ENCODE data around the gene ZFHX3.

Gene ZFHX3

DNA sequence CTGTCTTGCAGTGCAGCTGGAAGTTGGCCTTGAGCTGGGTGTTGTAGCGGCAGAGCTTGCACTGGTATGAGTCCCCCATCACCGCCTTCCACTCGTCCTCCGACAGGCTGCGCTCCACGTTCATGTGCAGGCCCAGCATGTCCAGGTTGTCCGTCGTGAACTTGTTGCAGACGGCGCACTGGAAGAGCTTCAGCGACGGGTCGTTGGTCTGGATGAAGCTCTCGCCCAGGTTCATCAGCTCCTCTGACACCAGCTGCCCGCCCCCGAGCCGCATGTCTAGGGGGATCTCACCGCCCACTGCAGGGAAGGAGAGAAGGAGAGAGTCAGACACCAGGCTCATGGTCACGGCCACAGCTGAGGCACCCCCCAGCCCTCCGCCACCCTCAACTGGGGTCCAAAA, 97.3 kb downstream of the ZFHX3 start:
- DNase-seq (ENCODE audit: low spot score), result no peak

GRCh38 chr16:72948238-72948829, 99.6 kb downstream of the ZFHX3 start:
- no peak for DNase-seq (ENCODE audit: low spot score)

DNA sequence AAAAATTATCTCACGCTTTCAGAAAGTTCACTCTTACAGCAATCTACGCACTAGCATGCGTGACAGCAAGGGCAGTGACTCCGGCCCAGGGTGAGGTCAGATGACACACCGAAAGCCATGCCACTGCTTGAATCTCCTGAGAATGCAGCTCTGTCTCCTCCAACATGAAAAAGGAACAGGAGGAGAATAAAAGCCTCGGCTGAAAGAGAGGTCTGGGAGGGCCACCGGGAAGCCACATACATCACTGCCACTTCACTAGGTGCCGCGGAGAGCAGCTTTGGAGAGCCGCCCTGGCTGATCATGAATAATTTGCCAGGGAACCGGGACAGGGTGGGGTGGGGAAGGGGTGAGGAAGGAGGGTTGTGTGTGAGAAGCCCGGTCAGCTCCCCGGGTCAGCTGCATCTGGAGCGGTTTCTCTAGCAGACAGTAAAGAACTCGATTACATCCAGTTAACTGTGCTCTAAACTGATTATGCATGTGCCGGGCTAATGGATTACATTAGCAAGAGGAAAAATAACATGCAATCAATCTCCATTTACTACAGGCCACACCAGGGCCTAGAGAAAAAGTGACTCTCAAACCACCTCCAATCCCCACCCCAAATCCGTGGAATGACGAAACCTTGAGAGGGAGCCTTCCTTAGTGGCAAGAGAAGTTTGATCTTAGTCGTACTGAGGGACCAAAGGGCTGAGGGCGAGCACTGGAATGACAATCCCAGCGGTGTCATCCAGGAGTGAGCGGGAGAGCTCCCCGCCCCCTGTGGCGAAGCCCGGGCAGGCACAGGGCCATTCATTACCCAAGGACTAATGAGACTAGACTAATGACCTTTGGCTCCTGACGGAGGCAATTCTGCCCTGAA, 100.3 kb downstream of the ZFHX3 start:
- DNase-seq (ENCODE audit: low spot score), result no peak

DNA sequence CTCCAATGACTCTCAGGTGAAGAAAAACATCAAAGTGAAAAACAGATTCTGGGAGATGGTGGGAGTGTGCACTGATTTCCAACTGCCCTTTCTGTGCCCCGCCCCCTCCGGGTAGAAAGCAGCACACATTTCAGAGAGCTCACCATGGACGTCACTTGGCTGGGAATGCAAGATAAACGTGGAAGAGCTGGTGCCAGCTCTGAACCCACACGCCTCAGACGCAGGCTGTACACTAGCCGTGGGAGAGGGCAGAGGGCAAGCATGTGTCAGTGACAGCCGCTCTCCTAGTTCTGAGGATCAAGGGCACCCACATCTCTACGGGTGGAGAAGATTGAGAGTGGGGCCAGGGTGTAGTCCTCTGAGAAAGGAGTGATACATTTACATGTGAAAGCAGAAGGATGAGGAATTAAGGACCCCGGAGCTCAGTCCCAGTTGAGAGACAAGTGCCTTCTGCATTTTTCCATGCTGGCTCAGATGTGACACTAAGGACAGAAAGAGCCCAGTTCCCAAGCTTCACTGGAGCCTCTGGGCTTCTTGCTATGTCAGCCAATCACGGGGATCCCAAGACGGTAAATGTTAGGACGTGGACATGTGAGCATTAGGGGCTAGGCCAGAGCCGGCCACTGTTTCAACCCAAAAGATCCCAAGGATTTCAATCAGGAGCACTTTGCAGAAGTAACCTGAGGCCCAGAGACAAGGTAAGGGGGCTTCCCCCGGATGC, 101.3 kb downstream of the ZFHX3 start:
- no peak for DNase-seq (ENCODE audit: low spot score)

- no peak for DNase-seq (ENCODE audit: low spot score)
Measured at GRCh38 chr16:72946063-72946462, 101.9 kb downstream of the ZFHX3 start.

- no peak for DNase-seq (ENCODE audit: low spot score)
Measured at GRCh38 chr16:72945611-72946010, 102.3 kb downstream of the ZFHX3 start.

GRCh38 chr16:72944757-72945485, 103.0 kb downstream of the ZFHX3 start:
- DNase-seq (ENCODE audit: low spot score), result no peak

GRCh38 chr16:72942021-72942420, 105.9 kb downstream of the ZFHX3 start:
- DNase-seq (ENCODE audit: low spot score), result no peak

DNA sequence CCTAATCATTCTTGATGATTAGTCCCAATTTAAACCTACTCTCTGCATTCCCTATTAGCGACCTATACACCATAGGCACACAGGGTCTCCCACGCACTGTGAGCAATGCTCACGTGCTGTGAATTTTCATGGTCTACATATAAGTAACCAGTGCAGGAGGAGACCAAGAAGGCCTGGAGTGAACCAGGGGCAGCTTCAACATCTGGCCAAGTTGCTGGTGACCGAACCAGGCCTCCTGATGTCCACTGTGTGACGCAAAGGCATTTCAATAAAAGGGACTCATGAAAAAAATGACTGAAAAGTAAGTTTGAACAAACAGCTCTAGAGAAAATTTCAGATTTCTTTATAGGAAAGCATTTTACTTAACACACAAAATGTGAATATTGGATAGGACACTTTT, 107.0 kb downstream of the ZFHX3 start:
- no peak for DNase-seq (ENCODE audit: low spot score)

DNA sequence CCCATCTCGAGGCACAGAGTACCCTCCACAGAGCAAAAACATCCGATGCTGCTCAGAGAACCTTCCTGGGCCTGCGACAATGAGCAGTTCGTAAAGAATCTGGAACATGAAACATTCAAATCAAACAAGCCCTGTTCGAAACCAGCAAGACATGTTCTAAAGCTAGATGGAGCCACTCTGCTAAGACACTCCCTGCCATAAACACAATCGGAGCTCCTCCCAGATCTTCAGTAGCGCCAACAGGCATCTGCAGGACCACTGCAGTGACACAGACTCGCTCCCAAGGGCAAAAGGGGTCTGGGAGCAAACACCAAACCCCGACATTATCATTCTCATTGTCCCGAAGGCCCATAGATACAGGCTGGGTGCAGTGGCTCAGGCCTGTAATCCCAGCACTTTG, 108.7 kb downstream of the ZFHX3 start:
- DNase-seq (ENCODE audit: low spot score), result no peak

DNA sequence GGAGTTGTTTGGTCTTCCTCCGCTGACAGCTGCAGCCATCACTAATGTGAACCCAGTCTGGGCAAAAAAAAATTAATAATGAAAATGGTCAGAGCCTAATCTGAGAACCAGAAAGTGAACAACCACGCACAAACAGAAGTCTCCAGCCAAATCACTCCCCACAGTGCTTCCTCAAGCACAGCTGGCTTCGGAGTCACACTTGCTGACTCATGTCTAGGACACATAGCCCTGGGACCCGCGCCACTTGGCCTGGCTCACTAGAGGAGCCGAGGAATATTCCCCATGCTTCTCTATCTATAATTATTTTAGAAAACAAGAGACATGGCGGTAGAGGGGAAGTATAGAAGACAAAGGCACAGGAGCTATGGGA, 109.1 kb downstream of the ZFHX3 start:
- no peak for DNase-seq (ENCODE audit: low spot score)

- no peak for DNase-seq (ENCODE audit: low spot score)
Measured at GRCh38 chr16:72937916-72938794, 109.8 kb downstream of the ZFHX3 start.

DNA sequence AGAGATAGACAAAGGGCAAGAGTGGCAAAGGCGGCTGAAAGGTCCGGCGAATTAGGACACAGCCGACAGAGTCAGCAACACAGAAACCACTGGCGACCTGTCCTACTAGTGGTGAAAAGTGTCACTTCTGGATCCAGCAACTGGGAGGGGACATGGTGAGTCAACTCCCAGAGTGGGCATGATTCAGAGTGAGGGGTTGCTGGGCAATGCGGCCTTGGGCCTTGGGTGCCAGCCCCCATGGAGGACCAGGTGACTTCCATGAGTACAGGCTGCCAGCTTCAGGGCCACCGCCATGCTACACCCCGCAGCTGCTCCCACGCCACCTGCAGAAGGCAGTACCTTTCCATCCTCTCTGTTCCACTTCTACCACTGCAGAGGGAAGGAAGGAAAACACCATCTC, 110.6 kb downstream of the ZFHX3 start:
- DNase-seq (ENCODE audit: low spot score), result no peak

GRCh38 chr16:72936408-72936807, 111.5 kb downstream of the ZFHX3 start:
- DNase-seq (ENCODE audit: low spot score), result no peak

DNA sequence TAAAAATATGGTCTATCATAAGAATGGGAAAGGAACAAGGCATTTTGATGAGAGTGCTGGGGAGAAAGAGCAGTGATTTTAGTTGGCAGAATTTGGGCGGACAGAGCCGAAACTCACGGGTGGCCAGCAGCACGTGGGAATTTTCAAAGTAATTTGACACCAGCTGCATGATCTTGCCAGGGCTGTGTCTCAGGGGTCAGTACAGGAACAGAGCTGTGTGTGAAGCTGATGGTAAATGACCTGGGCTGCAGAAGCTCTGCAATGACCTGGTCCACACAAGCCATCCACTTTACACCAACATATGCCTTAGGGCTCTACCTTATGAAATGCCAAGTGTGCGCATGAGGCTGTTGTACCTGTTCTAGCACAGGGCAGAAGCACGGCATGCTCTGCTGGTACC, 112.0 kb downstream of the ZFHX3 start:
- no peak for DNase-seq (ENCODE audit: low spot score)

DNA sequence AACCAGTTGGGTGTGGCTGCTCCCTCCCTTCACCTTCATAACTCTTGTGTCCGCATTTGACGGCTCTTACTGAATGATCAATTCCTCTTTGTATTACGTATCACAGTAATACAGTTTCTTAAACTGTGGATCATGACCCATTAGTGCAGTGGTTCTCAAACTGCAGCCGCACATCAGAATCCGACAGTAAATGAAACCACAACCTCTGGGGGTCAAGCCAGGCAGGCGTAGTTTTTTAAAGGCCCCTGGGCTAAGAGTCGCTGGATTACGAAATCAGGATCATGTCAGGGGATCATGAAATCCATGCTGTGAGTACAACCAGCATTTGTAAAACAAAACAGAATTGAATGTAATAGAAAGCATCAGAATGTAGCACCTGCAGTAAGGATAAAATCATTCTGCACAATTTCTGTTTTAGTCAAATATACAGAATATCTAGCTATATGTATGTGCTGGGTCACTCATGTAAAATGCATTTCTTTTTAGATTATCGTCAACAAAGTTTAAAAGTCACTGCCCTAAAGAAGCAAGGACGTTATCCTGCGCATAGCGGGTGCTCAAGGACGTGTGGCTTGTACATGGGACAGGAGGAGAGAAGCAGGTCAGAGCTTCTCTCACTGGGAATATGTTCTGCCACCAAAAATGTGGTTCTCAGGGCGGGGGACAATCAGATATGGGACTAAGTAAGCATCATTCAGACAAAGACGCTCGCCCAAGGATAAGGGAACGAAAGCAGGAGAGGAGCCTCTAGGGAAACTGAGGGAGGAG, 113.1 kb downstream of the ZFHX3 start:
- no peak for DNase-seq (ENCODE audit: low spot score)

GRCh38 chr16:72932677-72933335, 115.1 kb downstream of the ZFHX3 start:
- no peak for DNase-seq (ENCODE audit: low spot score)

DNA sequence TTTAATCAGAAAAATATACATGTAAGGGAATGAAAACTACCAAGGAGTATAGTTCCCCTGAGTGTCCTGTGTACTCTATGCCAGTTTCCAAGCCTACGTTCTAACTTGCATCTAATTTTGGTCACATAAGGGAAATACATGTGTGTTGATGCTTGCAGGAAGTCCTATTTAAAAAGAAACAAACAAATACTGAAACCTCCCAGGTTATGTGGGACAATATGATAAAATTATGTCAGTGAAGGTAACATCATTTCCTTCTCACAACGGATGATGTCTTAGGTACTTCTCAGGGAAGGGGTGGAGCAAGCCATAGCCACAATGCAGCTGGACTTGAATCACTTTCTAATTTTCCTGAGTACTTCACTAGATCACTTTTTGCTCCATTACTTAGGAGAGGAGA, 115.9 kb downstream of the ZFHX3 start:
- no peak for DNase-seq (ENCODE audit: low spot score)

- DNase-seq (ENCODE audit: low spot score), result no peak
Measured at GRCh38 chr16:72930396-72930795, 117.5 kb downstream of the ZFHX3 start.

Measured in NAMALWA (cell line).